Pulmonary artery endothelial cell (primary cell): ENCODE measurements around the gene CCK. TPM values are rescaled to one million over a fixed set of nuclear protein-coding genes. Genes with fewer than 3 reads are reported as not detected.
"Not testable (repeated sequence)": the region's sequence is repeated elsewhere in the genome, so short reads cannot be mapped to it uniquely, and the experiment has no call there.

Experiments used
- DNase-seq: peaks from one replicate; pipeline ENCODE4 v3.0.0-alpha.2; 2011; ENCODE audit warnings: low read depth, low spot score
- total RNA-seq: library from RNA; depleted of rRNA; stranded (reverse); fragments of >200 nt; gene quantifications from 2 replicates; pipeline ENCODE4 v1.2.3, GENCODE V29; 2014

The CCK gene
- not detected in 2 replicates for total RNA-seq

GRCh38 chr3:42266085-42266484 is at the start of gene CCK:
CCK (minus strand) TSS chr3:42266185; CDS start chr3:42263630, 2,555 bp downstream.
- DNase-seq = no peak

GRCh38 chr3:42314411-42314810 is 48.4 kb upstream of the CCK start:
- DNase-seq = no peak

- DNase-seq = no peak
Observed at GRCh38 chr3:42308651-42309050, 42.7 kb upstream of the CCK start.

GRCh38 chr3:42306499-42306898 is 40.5 kb upstream of the CCK start:
- DNase-seq = no peak

- no peak for DNase-seq
Observed at GRCh38 chr3:42302924-42303634, 37.1 kb upstream of the CCK start.

- DNase-seq = no peak
Observed at GRCh38 chr3:42301446-42302175, 35.6 kb upstream of the CCK start.

GRCh38 chr3:42300778-42301177 is 34.8 kb upstream of the CCK start:
- DNase-seq = no peak

- DNase-seq = peak; percentile 5
Observed at GRCh38 chr3:42300013-42300412, 34.0 kb upstream of the CCK start.

- no peak for DNase-seq
Observed at GRCh38 chr3:42298259-42298658, 32.3 kb upstream of the CCK start.

- DNase-seq = no peak
Observed at GRCh38 chr3:42292009-42292408, 26.0 kb upstream of the CCK start.

- no peak for DNase-seq
Observed at GRCh38 chr3:42290966-42291714, 25.2 kb upstream of the CCK start.

GRCh38 chr3:42289026-42289425 is 23.0 kb upstream of the CCK start:
- DNase-seq = no peak

- no peak for DNase-seq
Observed at GRCh38 chr3:42288385-42288784, 22.4 kb upstream of the CCK start.

- not testable (repeated sequence) for DNase-seq
Observed at GRCh38 chr3:42287423-42287822, 21.4 kb upstream of the CCK start.

- no peak for DNase-seq
Observed at GRCh38 chr3:42277676-42278075, 11.7 kb upstream of the CCK start.

GRCh38 chr3:42276141-42277132 is 10.5 kb upstream of the CCK start:
- no peak for DNase-seq

GRCh38 chr3:42275217-42275616 is 9.2 kb upstream of the CCK start:
- no peak for DNase-seq

- no peak for DNase-seq
Observed at GRCh38 chr3:42274266-42274665, 8.3 kb upstream of the CCK start.

- no peak for DNase-seq
Observed at GRCh38 chr3:42273361-42273760, 7.4 kb upstream of the CCK start.

GRCh38 chr3:42271786-42272185 is 5.8 kb upstream of the CCK start:
- DNase-seq = no peak

GRCh38 chr3:42270561-42270960 is 4.6 kb upstream of the CCK start:
- no peak for DNase-seq
